ENCODE data around the gene CACNA1I.

- TF ChIP-seq CTCF (conservative IDR thresholded peaks at IDR 0.05) (no peak), ZFX (IDR thresholded peaks at IDR 0.05) (no peak)
Measured at GRCh38 chr22:39583066-39583667, 12.6 kb downstream of the CACNA1I start.
